H9 (cell line): Measurements from ENCODE around the gene VAPA. TPM values are rescaled to one million over a fixed set of nuclear protein-coding genes. Genes with fewer than 3 reads are reported as not detected.

ENCODE experiments used
- DNase-seq: peaks from one replicate; pipeline ENCODE4 v3.0.0-alpha.2; 2017
- H2AFZ ChIP-seq: one replicate; pipeline ENCODE4 v1.6.1; 2013; ENCODE audit warnings: mild to moderate bottlenecking, low read length, control low read depth, moderate library complexity
- H2AK5ac ChIP-seq: 2 replicates; pipeline ENCODE4 v1.6.1; 2013; ENCODE audit warnings: low read length, control low read depth, mixed read lengths; ENCODE audit not compliant: insufficient read length
- H2BK120ac ChIP-seq: one replicate; pipeline ENCODE4 v1.6.1; 2013; ENCODE audit warnings: low read depth, mild to moderate bottlenecking, low read length, control low read depth, inconsistent platforms; ENCODE audit not compliant: poor library complexity, severe bottlenecking
- H2BK12ac ChIP-seq: 2 replicates; pipeline ENCODE4 v1.6.1; 2013; ENCODE audit warnings: low read length, control low read depth, mixed read lengths, low read depth; ENCODE audit not compliant: insufficient read length
- H2BK15ac ChIP-seq: 2 replicates; pipeline ENCODE4 v1.6.1; 2013; ENCODE audit warnings: low read depth, low read length, control low read depth
- H2BK20ac ChIP-seq: one replicate; pipeline ENCODE4 v1.6.1; 2013; ENCODE audit warnings: low read depth, mild to moderate bottlenecking, low read length, control low read depth, inconsistent platforms; ENCODE audit not compliant: poor library complexity, severe bottlenecking
- H2BK5ac ChIP-seq: 2 replicates; pipeline ENCODE4 v1.6.1; 2013; ENCODE audit warnings: low read length, control low read depth, mixed read lengths; ENCODE audit not compliant: insufficient read length
- H3K14ac ChIP-seq: 2 replicates; pipeline ENCODE4 v1.6.1; 2013; ENCODE audit warnings: low read length, control low read depth; ENCODE audit not compliant: insufficient read depth
- H3K18ac ChIP-seq: 2 replicates; pipeline ENCODE4 v1.6.1; 2013; ENCODE audit warnings: low read depth, mild to moderate bottlenecking, mixed read lengths, low read length, control low read depth; ENCODE audit not compliant: insufficient read length
- H3K23ac ChIP-seq: 2 replicates; pipeline ENCODE4 v1.6.1; 2013; ENCODE audit warnings: low read length, control low read depth, mixed read lengths, low read depth; ENCODE audit not compliant: insufficient read length
- H3K23me2 ChIP-seq: 2 replicates; pipeline ENCODE4 v1.6.1; 2013; ENCODE audit warnings: low read depth, mild to moderate bottlenecking, mixed read lengths, low read length, control low read depth; ENCODE audit not compliant: insufficient read length, poor library complexity, severe bottlenecking
- H3K27ac ChIP-seq: 2 replicates; pipeline ENCODE4 v1.5.1; 2013; ENCODE audit warnings: low read length, control low read depth, mixed read lengths, low read depth; ENCODE audit not compliant: insufficient read length
- H3K27me3 ChIP-seq: 2 replicates; pipeline ENCODE4 v1.6.1; 2013; ENCODE audit warnings: low read length, control low read depth, inconsistent platforms; ENCODE audit not compliant: insufficient read depth
- H3K4ac ChIP-seq: 2 replicates; pipeline ENCODE4 v1.6.1; 2013; ENCODE audit warnings: low read depth, mild to moderate bottlenecking, control low read depth, inconsistent platforms, low read length, moderate library complexity
- H3K4me1 ChIP-seq: 2 replicates; pipeline ENCODE4 v1.6.1; 2013; ENCODE audit warnings: low read length, control low read depth, inconsistent platforms; ENCODE audit not compliant: insufficient read depth
- H3K4me2 ChIP-seq: 2 replicates; pipeline ENCODE4 v1.6.1; 2013; ENCODE audit warnings: low read length, control low read depth, mixed read lengths; ENCODE audit not compliant: insufficient read length, insufficient read depth
- H3K56ac ChIP-seq: 2 replicates; pipeline ENCODE4 v1.6.1; 2013; ENCODE audit warnings: low read depth, mild to moderate bottlenecking, mixed read lengths, low read length, control low read depth; ENCODE audit not compliant: insufficient read length
- H3K79me1 ChIP-seq: 2 replicates; pipeline ENCODE4 v1.6.1; 2013; ENCODE audit warnings: low read depth, mild to moderate bottlenecking, moderate library complexity, low read length, control low read depth, inconsistent platforms; ENCODE audit not compliant: insufficient read depth, poor library complexity, severe bottlenecking
- H3K79me2 ChIP-seq: 2 replicates; pipeline ENCODE4 v1.6.1; 2013; ENCODE audit warnings: low read length, control low read depth, inconsistent platforms; ENCODE audit not compliant: insufficient read depth
- H3K9ac ChIP-seq: 2 replicates; pipeline ENCODE4 v1.6.1; 2013; ENCODE audit warnings: low read length, control low read depth, mixed read lengths; ENCODE audit not compliant: insufficient read length; ENCODE audit errors: extremely low read depth
- H3K9me3 ChIP-seq: one replicate; pipeline ENCODE4 v1.6.1; 2013; ENCODE audit warnings: low read depth, low read length, inconsistent platforms; ENCODE audit not compliant: control insufficient read depth
- H3T11ph ChIP-seq: one replicate; pipeline ENCODE4 v1.6.1; 2013; ENCODE audit warnings: mild to moderate bottlenecking, low read length, control low read depth, inconsistent platforms
- H4K20me1 ChIP-seq: one replicate; pipeline ENCODE4 v1.6.1; 2013; ENCODE audit not compliant: control insufficient read depth, insufficient read length, insufficient read depth
- H4K5ac ChIP-seq: 2 replicates; pipeline ENCODE4 v1.6.1; 2013; ENCODE audit warnings: low read depth, mild to moderate bottlenecking, mixed read lengths, low read length, control low read depth; ENCODE audit not compliant: insufficient read length
- H4K8ac ChIP-seq: replicated peaks from 2 replicates; pipeline ENCODE4 v1.6.1; 2013; ENCODE audit warnings: low read length, control low read depth, mixed read lengths, low read depth; ENCODE audit not compliant: insufficient read length
- H4K91ac ChIP-seq: 2 replicates; pipeline ENCODE4 v1.6.1; 2013; ENCODE audit warnings: low read depth, mild to moderate bottlenecking, moderate library complexity, mixed read lengths, low read length, control low read depth; ENCODE audit not compliant: insufficient read length
- H3K27ac Mint-ChIP-seq, 3 experiments: 2 replicates in 2 of 3; 3 replicates in 1 of 3; pipeline ENCODE4 v1.8.0; 2020 to 2021; ENCODE audit warnings: mixed read lengths in 3 of 3, mild to moderate bottlenecking in 1 of 3, moderate library complexity in 1 of 3
- H3K27me3 Mint-ChIP-seq: 2 replicates; pipeline ENCODE4 v1.8.0; 2021; ENCODE audit warnings: low read depth, mild to moderate bottlenecking, moderate library complexity, mixed read lengths
- H3K36me3 Mint-ChIP-seq, 3 experiments: 2 replicates in 2 of 3; 3 replicates in 1 of 3; pipeline ENCODE4 v1.8.0; 2020 to 2021; ENCODE audit warnings: low read depth in 3 of 3, mixed read lengths in 3 of 3; ENCODE audit not compliant: insufficient read depth in 1 of 3
- H3K4me1 Mint-ChIP-seq, 2 experiments: 2 replicates each; pipeline ENCODE4 v1.8.0; 2020; ENCODE audit warnings: mixed read lengths in 2 of 2
- H3K4me3 Mint-ChIP-seq, 2 experiments: 2 replicates in 1 of 2; 3 replicates in 1 of 2; pipeline ENCODE4 v1.8.0; 2020 to 2021; ENCODE audit warnings: mild to moderate bottlenecking in 2 of 2, mixed read lengths in 2 of 2, moderate library complexity in 1 of 2
- H3K9me3 Mint-ChIP-seq, 2 experiments: 2 replicates in 1 of 2; 3 replicates in 1 of 2; pipeline ENCODE4 v1.8.0; 2020; ENCODE audit warnings: mild to moderate bottlenecking in 2 of 2, mixed read lengths in 2 of 2, moderate library complexity in 1 of 2
- WGBS: extraction: QIAGEN DNeasy Blood & Tissue Kit; methylation state at CpG from one replicate; pipeline ENCODE4 v1.1.7; 2013; ENCODE audit warnings: missing lambda C conversion rate, low lambda C conversion rate, mixed read lengths; ENCODE audit not compliant: insufficient read length; ENCODE audit errors: extremely low coverage; 5-methylcytosine and 5-hydroxymethylcytosine counted together
- total RNA-seq: library from RNA; stranded (reverse); gene quantifications from 2 replicates; pipeline ENCODE4 v1.2.1, GENCODE V29; 2021
- TF ChIP-seq, protein P1 (sequence below): fragments of 200-600 bp; sonication (generic); conservative IDR thresholded peaks from 3 replicates; pipeline ENCODE4 v1.8.0; 2021; ENCODE audit warnings: antibody characterized with exemption, mild to moderate bottlenecking

VAPA gene
- total RNA-seq, 1 experiment from 2014 or later = 141 TPM

DNA sequence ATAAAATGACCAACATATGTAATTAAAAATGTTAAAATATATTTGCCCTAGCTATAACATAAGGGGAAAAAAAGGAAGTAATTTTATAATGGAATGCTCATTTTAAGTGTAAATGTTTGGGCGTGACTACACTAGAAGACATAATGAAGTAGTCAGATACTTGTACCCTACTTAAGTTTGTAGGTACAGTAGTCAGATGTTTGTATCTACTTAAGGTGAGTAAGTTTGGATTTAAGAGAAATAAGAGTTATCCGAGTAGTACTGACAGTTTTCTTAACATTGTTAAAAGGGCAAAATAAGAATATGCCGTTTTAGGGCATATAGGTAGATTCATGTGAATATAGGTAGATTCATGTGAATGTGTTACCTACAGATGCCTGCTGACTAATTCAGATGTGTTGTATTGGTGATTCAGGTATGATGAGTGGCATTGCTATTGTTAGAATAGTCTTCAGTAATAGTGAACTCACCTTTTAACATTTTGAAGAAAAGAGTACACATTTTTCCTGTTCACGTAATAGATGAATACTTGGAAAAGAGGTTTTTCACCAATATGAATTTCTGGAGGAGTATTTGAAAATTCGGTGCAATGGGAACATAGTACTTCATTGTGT lies 14.9 kb downstream of the VAPA start:
- H2AFZ ChIP-seq = no peak overlapping the region
- H3K23me2 ChIP-seq = no peaks in the 10 kb centered on the region
- H4K8ac ChIP-seq = no peak overlapping the region
- Mint-ChIP-seq H3K27ac (no peak overlapping the region), H3K36me3 (peaks cover 2 to 20% (median 11%) of the 10 kb centered on the region in 3 experiments; a peak in 5 of 7 replicates), H3K4me1 (peaks cover 36 to 59% of the 10 kb centered on the region in 2 experiments), H3K9me3 (no peaks in the 10 kb centered on the region), H3K4me3 (no peak overlapping the region), H3K27me3 (no peaks in the 10 kb centered on the region)
- no peak overlapping the region for H3K23ac ChIP-seq
- no CpG with 5 or more reads among the region's 5 CpGs for WGBS
- H3K4me2 ChIP-seq = no peak overlapping the region
- H4K91ac ChIP-seq = no peak overlapping the region
- H3K14ac ChIP-seq = no peak overlapping the region
- no peak overlapping the region for H4K5ac ChIP-seq
- DNase-seq = no peak
- no peak overlapping the region for H2BK15ac ChIP-seq
- peaks cover 23% of the 10 kb centered on the region for H3K79me2 ChIP-seq
- H3K79me1 ChIP-seq = peaks cover 12% of the 10 kb centered on the region
- no peaks in the 10 kb centered on the region for H3K9me3 ChIP-seq
- no peak overlapping the region for H2BK20ac ChIP-seq
- H3K27ac ChIP-seq = no peak overlapping the region
- H3K18ac ChIP-seq = no peak overlapping the region
- no peak overlapping the region for H2AK5ac ChIP-seq
- no peak overlapping the region for H3T11ph ChIP-seq
- no peak overlapping the region for H2BK5ac ChIP-seq
- H3K4ac ChIP-seq = no peak overlapping the region
- no peaks in the 10 kb centered on the region for H3K27me3 ChIP-seq
- H2BK12ac ChIP-seq = no peak overlapping the region
- no peak overlapping the region for H2BK120ac ChIP-seq
- TF ChIP-seq, protein P1, sequence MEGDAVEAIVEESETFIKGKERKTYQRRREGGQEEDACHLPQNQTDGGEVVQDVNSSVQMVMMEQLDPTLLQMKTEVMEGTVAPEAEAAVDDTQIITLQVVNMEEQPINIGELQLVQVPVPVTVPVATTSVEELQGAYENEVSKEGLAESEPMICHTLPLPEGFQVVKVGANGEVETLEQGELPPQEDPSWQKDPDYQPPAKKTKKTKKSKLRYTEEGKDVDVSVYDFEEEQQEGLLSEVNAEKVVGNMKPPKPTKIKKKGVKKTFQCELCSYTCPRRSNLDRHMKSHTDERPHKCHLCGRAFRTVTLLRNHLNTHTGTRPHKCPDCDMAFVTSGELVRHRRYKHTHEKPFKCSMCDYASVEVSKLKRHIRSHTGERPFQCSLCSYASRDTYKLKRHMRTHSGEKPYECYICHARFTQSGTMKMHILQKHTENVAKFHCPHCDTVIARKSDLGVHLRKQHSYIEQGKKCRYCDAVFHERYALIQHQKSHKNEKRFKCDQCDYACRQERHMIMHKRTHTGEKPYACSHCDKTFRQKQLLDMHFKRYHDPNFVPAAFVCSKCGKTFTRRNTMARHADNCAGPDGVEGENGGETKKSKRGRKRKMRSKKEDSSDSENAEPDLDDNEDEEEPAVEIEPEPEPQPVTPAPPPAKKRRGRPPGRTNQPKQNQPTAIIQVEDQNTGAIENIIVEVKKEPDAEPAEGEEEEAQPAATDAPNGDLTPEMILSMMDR = no peak
- H3K56ac ChIP-seq = no peak overlapping the region
- no peaks in the 10 kb centered on the region for H4K20me1 ChIP-seq
- H3K4me1 ChIP-seq = no peaks in the 10 kb centered on the region; the same call in 1 of the 2 replicates
- no peak overlapping the region for H3K9ac ChIP-seq
